GM12891 (cell line): Measurements from ENCODE around the gene SLC12A7.

Source experiments
- PAX5 ChIP-seq: IDR thresholded peaks from 2 replicates; pipeline ENCODE4 v1.6.1; 2011; ENCODE audit warnings: low read length, moderate library complexity, mild to moderate bottlenecking; ENCODE audit not compliant: insufficient read depth, severe bottlenecking
- POLR2A ChIP-seq: IDR thresholded peaks from 2 replicates; pipeline ENCODE4 v1.6.1; 2011; ENCODE audit warnings: low read depth, low read length, control low read depth
- POLR2AphosphoS5 ChIP-seq: IDR thresholded peaks from 2 replicates; pipeline ENCODE4 v1.6.1; 2011; ENCODE audit warnings: low read depth, low read length, control low read depth
- POU2F2 ChIP-seq: IDR thresholded peaks from 2 replicates; pipeline ENCODE4 v1.6.1; 2011; ENCODE audit warnings: low read depth, mild to moderate bottlenecking, control low read depth, low read length, moderate library complexity
- SPI1 ChIP-seq: IDR thresholded peaks from 2 replicates; pipeline ENCODE4 v1.6.1; 2011; ENCODE audit warnings: low read depth, low read length, control low read depth
- TAF1 ChIP-seq: IDR thresholded peaks from 2 replicates; pipeline ENCODE4 v1.6.1; 2011; ENCODE audit warnings: low read depth, low read length, control low read depth

DNA sequence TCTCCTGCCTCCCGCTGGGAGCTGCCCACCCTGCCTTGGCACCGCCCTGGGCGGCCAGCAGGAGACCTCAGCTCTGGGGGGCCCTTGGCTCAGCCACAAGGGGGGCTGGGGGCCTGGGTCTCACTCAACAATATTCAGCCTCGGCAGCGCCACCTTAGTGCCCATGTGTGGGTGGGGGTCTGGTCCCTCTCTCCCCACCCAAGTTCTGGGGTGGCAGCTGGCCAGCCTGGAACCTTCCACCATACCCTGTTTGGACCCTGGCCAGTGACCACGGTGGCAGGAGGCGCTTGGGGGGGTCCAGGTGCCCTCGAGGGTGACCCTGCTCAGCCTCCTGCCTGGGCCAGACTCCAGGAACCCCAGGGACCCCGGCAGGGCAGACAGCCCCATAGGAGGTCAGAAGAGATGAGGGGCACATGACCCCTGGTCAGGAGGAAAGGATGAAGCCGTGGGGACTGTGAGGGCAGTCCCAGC, 81.0 kb downstream of the SLC12A7 start:
- no peak for TF ChIP-seq TAF1
- TF ChIP-seq POLR2AphosphoS5 = no peak
- TF ChIP-seq POLR2A = no peak
- TF ChIP-seq SPI1 = no peak
- TF ChIP-seq POU2F2 = no peak
- TF ChIP-seq PAX5 = no peak
